Liver (tissue), 3 donors: ENCODE data around the gene DHX40.

Source experiments
- CTCF ChIP-seq: fragments of 150-350 bp; IDR thresholded peaks from 2 replicates; pipeline ENCODE4 v1.5.1; 2017; ENCODE audit warnings: improper control_type of control experiment, low read depth, low read length; ENCODE audit not compliant: missing input control
- EGR1 ChIP-seq, 2 donors: IDR thresholded peaks; 2 replicates each; pipeline ENCODE4 v1.6.1; 2016 to 2018; ENCODE audit warnings: antibody characterized with exemption in 2 of 2, low read depth in 2 of 2
- JUND ChIP-seq, 2 donors: IDR thresholded peaks; 2 replicates each; pipeline ENCODE4 v1.6.1; 2016; ENCODE audit warnings: antibody characterized with exemption in 2 of 2
- RXRA ChIP-seq, 2 donors: IDR thresholded peaks; 2 replicates each; pipeline ENCODE4 v1.6.1; 2017 to 2018; ENCODE audit warnings: antibody characterized with exemption in 2 of 2, mild to moderate bottlenecking in 1 of 2
- SP1 ChIP-seq: IDR thresholded peaks from 2 replicates; pipeline ENCODE4 v1.6.1; 2018; ENCODE audit warnings: antibody characterized with exemption, mild to moderate bottlenecking
- YY1 ChIP-seq: IDR thresholded peaks from 2 replicates; pipeline ENCODE4 v1.6.1; 2016; ENCODE audit warnings: antibody characterized with exemption, mild to moderate bottlenecking
- ZBTB33 ChIP-seq: IDR thresholded peaks from 2 replicates; pipeline ENCODE4 v1.6.1; 2016; ENCODE audit warnings: antibody characterized with exemption
- TF ChIP-seq, protein P1 (sequence below): IDR thresholded peaks from 2 replicates; pipeline ENCODE4 v1.6.1; 2016; ENCODE audit warnings: antibody characterized with exemption
- donor health status: healthy.
- donor health status: healthy.

- TF ChIP-seq CTCF, result no peak
- TF ChIP-seq SP1, result no peak
- TF ChIP-seq YY1, result no peak
- no peak for TF ChIP-seq JUND (IDR thresholded peaks at IDR 0.05)
- no peak for TF ChIP-seq RXRA (IDR thresholded peaks at IDR 0.05)
- no peak for TF ChIP-seq EGR1 (IDR thresholded peaks at IDR 0.05; ENCODE audit: low read depth in 2 of 2)
- TF ChIP-seq, protein P1, sequence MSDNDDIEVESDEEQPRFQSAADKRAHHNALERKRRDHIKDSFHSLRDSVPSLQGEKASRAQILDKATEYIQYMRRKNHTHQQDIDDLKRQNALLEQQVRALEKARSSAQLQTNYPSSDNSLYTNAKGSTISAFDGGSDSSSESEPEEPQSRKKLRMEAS, result no peak
- no peak for TF ChIP-seq ZBTB33
Measured at GRCh38 chr17:59652119-59652518, 86.7 kb downstream of the DHX40 start.
